Mucosa of descending colon (tissue), 3 donors: ENCODE measurements around the gene CCDC127. TPM values are rescaled to one million over a fixed set of nuclear protein-coding genes. Genes with fewer than 3 reads are reported as not detected.

ENCODE experiments used
- ATAC-seq: fragments of 200-7000 bp; cut with Tn5 transposase; one replicate; pipeline ENCODE4 v1.9.1; 2020; ENCODE audit warnings: mild to moderate bottlenecking, moderate library complexity
- DNase-seq, 3 donors: peaks; one replicate each; pipeline ENCODE4 v3.0.0-alpha.2; 2020
- H3K36me3 ChIP-seq: fragments of 200-600 bp; one replicate; pipeline ENCODE4 v1.8.0; 2021; ENCODE audit warnings: low read depth, mild to moderate bottlenecking
- H3K4me1 ChIP-seq: fragments of 200-600 bp; one replicate; pipeline ENCODE4 v1.8.0; 2021; ENCODE audit warnings: low read depth, mild to moderate bottlenecking
- H3K4me3 ChIP-seq: fragments of 200-600 bp; one replicate; pipeline ENCODE4 v1.8.0; 2021; ENCODE audit warnings: mild to moderate bottlenecking
- H3K9me3 ChIP-seq: fragments of 200-600 bp; one replicate; pipeline ENCODE4 v1.8.0; 2021; ENCODE audit warnings: mild to moderate bottlenecking
- CTCF ChIP-seq: fragments of 200-600 bp; IDR thresholded peaks from one replicate; pipeline ENCODE4 v1.8.0; 2022; ENCODE audit warnings: antibody characterized with exemption, mild to moderate bottlenecking
- intact Hi-C, 2 donors: fragments of 100-400 bp; cut with DNase I in 1 of 2; cut with micrococcal nuclease in 1 of 2; formaldehyde crosslinking; loops; one replicate each; pipeline versions ENCODE4 v1.11.0 to v1.11.1; 2022; cut with DNase I, micrococcal nuclease
- total RNA-seq, 3 donors: library from RNA; stranded (reverse); fragmentation: NEBNext Ultra II Directional in 2 of 3; extraction: Animal tissue kit (Norgen Biotek cat#: 25700) in 2 of 3; gene quantifications; one replicate each; pipeline versions ENCODE4 v1.2.1 to v1.2.4, GENCODE V29; 2021 to 2023
- donor health status: DM: no; HTN: no; CAD: no; lungs with moderate emphysema.
- donor health status: DM: no; HTN: no; CAD: no.
- donor health status: DM: no; HTN: yes; CAD: no.

The CCDC127 gene
- total RNA-seq, 3 donors from 2014 or later, result 3.5 to 9.8 (median 4.7) TPM

DNA sequence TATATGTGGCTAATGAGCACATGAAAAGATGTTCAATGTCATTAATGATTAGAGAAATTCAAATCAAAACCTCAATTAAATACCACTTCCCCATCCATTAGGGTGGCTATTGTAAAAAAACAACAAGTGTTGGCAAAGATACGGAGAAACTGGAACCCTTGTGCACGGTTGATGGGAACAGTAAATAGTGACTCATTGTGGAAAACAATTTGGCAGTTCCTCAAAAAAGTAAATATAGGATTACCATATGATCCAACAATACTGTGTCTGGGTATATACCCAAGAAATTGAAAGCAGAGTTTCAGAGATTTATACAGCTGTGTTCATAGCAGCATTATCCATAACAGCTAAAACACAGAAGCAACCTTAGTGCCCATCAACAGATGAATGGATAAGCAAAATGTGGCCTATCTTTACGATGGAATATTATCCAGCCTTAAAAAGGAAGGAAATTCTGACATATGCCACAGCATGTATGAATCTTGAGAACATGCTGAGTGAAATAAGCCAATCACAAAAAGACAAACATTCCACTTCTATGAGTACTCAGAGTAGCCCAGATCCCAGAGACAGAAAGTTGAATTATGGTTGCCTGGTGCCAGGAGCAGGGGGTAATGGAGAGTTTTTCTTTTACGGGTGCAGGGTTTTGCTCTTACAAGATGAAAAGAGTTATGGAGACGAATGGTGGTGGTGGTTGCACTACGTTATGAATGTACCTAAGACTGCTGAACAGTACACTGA, 68.0 kb downstream of the CCDC127 start:
- TF ChIP-seq CTCF, result no peak
- Histone ChIP-seq H3K4me3 (no peak overlapping the region), H3K4me1 (no peaks in the 10 kb centered on the region), H3K9me3 (peaks cover 17% of the 10 kb centered on the region), H3K36me3 (no peaks in the 10 kb centered on the region)
- DNase-seq (no peak), ATAC-seq (no peak)
- intact Hi-C loops, result no loop called here

DNA sequence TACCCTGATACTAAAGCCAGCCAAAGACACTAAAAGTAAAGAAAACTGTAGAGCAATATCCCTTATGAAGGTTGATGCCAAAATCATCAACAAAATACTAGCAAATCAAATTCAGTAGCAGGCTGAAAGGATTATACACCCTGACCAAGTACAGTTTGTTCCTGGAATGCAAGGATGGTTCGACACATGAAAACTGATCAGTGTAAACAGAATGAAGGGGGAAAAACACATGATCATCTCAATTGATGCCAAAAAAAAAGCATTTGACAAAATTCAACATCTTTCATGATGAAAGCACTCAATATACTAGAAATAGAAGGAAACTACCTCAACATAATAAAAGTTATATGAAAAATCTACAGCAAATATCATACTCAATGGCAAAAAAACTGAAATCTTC, 70.2 kb downstream of the CCDC127 start:
- H3K9me3 ChIP-seq, result peaks cover 17% of the 10 kb centered on the region
- no peak overlapping the region for H3K4me3 ChIP-seq
- ATAC-seq, result no peak
- H3K36me3 ChIP-seq, result no peaks in the 10 kb centered on the region
- no peak for DNase-seq
- no peak for TF ChIP-seq CTCF
- intact Hi-C loops, result no loop called here
- H3K4me1 ChIP-seq, result no peaks in the 10 kb centered on the region

Other genes with a start within 250 kb of the CCDC127 start
- gene PLEKHG4B, start 126.0 kb downstream of the CCDC127 start, total RNA-seq, result 1 to 10 TPM in 1 of 3 donors, under 1 TPM in 2; 0.09 to 3.0 (median 0.36) TPM
- gene LRRC14B, start 26.7 kb downstream of the CCDC127 start, total RNA-seq, result not detected
- gene SDHA, start 167 bp upstream of the CCDC127 start, total RNA-seq, result 100 to 1,000 TPM; 223 to 322 (median 249) TPM
- gene PDCD6, start 53.5 kb upstream of the CCDC127 start, total RNA-seq, result 100 to 1,000 TPM in 2 of 3 donors, 10 to 100 TPM in 1; 91.2 to 125 (median 122) TPM
- 1 to 10 TPM; 2.0 to 3.2 (median 2.3) TPM for gene AHRR, start 103.6 kb upstream of the CCDC127 start, total RNA-seq
- gene EXOC3, start 225.0 kb upstream of the CCDC127 start, total RNA-seq, result 10 to 100 TPM; 67.0 to 89.1 (median 76.8) TPM